Central memory CD4-positive, alpha-beta T cell (primary cell): ENCODE data around the gene FRAS1.

Source experiments
- DNase-seq: peaks from one replicate; pipeline ENCODE4 v3.0.0; 2022

The FRAS1 gene

DNA sequence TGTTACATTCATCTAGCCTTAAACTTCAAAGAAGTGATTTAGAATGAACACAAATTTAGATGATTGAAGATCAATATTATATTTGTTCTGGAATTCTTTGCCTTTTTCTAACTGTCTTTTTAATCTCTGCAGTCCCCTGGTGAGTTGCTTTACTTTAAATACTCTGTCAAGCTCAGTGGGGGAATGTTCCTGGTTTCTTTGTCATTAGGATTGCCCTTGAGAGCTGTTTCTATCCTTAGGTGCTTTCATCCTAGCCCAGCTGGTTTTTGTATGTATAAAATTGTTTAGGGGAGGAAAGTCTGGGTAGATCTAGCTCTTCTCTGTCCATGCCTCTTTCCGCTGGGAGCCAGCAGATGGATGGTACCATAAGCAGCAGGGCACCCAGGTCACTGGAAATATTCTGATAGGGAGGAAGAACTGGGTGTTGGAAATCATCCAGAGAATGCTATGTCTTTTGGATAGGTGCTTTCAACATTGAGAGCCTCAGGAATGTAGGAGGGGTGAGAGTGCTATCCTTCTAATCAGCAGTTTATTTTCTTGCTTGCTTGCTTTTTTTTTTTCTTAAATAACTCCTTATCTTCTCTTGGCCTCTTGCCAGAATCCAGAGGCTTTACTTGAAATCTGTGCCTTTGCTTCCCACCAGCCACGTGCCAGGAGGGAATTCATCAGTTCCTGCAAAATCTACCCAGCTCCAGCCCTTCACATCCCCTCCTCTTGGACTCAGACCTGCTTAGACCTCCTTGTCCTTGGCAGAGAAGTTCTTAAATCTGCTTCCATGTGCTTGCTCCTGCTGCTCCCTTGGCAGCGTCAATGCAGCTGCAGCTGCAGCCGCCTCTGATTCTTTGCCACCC lies 279.2 kb downstream of the FRAS1 start:
- DNase-seq: no peak

DNA sequence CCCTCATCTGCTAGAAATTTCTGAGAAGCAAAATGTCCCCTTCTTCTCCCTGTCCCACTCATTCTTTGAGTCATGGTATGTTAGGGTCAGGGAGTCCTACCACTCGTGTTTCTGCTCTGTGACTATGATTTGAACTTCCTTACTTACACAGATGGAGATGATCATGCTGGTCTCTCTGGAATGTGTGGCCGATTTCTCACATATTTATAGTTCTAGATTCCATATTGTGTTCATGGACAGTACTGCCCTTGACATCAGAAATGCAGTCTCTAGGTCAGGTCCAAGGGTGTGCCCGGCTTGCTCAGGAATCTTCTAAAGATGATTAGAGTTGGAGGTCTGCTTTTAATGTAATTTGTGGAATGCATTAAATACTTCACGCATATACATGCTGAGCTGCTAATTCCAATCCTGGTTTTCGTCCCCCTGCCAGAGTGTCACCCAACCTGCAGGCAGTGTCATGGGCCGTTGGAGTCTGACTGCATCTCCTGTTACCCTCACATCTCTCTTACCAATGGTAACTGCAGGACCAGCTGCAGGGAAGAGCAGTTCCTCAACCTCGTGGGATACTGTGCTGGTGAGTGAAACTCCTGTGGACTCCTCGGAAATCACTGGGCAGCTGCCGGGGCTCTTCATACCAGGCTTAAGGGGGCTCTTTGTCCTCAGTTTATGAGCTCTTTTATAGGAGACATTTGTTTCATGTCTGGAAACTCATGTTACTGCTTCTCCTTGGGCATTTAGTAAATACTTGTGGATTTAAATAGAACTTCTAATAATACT lies 280.3 kb downstream of the FRAS1 start:
- no peak for DNase-seq

DNA sequence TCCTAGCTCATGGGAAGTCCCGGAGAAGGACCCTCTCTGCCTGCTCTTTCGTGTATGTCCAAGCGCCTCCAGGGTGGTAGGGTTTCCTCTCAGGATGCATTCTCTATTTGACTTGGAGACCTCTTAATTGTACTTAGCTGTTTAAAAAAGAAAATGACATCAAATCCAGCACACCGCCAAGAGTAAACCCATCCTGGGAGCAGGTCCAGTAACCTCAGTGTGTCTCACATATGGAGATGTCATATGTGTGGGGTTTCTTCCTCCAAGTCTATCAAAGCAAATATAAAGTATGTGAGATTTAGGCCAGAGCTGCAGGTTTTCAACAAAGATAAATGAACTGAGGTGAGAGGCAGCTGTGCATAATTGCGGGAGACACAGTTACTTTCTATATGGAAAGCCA lies 285.0 kb downstream of the FRAS1 start:
- no peak for DNase-seq

DNA sequence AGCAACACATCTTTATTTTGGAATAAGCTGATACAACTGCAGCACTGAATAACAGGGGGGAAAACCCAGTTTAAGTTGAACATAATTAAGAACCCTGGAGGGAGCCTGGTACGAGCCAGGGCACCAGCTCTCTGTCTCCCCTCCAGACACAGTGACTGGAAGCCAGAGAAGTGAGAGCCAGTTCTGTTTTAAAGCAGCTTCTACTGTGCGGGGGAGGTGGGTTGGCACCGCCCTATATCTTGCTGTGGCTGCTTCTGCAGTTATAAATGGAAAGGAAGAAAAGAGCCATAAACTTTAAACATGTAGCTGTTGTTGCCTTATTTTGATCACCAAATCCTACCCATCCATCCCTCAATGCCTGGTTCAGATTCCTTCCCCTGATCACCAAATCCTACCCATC lies 286.6 kb downstream of the FRAS1 start:
- DNase-seq: no peak

DNA sequence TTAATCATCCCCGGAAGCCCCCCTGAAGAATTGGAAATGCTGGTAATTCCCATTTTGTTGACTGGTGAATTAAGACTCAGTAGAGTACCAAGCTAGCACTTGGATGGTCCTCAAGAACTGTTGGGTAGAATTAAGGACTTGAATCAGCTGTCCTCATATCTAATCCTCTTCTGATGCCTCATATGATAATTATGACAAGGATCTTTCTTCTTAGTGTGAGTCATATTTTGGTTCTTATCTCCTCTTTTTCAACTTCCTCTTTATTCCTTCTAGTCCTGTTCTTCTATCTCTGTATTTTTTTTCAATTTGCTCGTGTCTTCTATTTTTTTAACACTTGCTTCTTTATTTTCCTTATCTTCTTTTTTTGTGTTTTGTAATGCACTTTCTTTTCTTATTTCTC lies 288.1 kb downstream of the FRAS1 start:
- DNase-seq: no peak

DNA sequence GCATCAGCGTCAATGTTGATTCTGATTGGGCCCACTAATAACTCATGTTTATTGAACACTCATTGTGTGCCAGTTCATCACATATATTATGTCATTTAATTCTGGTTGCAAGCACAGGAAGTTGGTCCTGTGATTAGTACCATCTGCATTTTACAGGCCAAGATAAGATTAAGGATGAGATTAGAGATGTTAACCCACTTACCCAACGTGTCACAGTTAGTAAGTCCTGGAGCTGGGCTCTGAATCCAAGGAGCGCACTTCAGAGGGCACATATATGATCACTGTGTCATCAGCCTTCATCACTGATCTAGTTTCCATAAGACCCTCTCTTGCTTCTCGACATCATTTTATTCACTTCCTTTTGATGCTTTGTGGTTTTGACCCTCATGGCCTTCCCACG lies 289.1 kb downstream of the FRAS1 start:
- no peak for DNase-seq

DNA sequence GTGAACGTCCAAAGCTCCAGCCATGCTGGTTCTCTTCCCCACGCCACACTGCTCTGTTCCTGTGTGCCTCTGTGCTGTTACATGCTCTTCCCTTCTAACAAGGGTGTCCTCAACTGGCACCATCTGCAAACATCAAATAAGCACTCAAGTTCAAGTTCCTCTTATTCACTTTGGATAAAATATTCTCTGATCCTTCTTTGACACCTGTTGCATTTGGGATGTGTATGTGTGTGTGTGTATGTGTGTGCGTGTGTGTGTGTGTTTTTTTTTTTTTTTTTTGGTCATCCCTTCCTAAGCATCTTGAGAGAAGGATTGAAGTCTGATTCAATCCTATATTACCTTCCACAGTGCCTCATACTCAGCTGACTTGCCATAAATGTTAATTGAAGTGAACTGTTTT lies 290.4 kb downstream of the FRAS1 start:
- no peak for DNase-seq

DNA sequence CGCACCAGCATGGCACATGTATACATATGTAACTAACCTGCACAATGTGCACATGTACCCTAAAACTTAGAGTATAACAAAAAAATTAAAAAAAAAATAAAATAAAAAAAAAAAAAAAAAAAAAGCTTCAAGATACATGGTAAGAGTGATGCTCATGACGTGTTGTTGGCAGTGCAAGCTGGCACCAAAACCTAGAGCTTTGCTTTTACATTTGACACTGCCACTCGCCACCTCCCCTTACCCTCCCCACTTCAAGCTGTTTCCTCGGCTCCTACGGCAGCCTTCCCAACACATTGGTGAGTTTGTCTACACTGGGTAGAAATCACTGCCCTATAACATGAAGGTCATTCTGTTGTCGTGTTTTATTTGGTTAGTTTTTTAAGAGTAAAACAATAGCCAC lies 296.8 kb downstream of the FRAS1 start:
- no peak for DNase-seq

DNA sequence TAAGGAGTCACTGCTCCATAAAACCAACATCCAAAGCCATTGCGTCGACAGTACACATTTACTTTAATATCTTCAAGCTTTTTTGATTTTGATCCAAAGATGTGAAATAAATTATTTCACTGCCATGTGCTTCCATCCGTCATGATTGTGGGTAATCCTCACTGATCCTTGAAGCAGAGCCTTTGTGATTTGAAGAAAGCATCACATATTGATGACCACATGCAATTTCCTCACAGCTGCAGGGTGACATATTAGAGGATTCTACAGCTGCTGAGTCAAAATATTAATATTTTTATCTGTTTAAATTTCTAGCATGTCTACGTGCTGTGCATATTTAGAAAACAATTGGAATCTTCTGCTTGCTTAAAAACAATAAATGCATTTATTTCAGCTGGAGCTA lies 297.7 kb downstream of the FRAS1 start:
- DNase-seq: no peak

DNA sequence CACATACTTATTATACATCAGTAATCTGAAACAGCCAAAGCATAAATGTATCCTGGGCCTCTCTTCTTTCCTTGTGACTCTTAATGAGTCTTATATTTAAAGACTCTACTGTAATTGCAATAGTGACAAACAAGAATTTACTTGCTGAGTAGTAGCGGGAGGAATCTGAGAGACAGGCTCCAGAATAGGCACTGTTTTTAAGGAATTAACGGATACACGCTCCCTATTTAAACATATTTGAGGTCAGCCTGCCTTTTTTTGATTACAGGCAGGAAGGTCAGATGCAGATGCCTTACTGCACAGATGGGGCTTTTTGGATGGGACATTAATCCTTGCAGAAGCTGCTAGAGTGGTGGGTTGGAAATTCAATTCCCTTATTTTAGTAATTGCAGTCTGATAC lies 298.2 kb downstream of the FRAS1 start:
- DNase-seq: no peak

DNA sequence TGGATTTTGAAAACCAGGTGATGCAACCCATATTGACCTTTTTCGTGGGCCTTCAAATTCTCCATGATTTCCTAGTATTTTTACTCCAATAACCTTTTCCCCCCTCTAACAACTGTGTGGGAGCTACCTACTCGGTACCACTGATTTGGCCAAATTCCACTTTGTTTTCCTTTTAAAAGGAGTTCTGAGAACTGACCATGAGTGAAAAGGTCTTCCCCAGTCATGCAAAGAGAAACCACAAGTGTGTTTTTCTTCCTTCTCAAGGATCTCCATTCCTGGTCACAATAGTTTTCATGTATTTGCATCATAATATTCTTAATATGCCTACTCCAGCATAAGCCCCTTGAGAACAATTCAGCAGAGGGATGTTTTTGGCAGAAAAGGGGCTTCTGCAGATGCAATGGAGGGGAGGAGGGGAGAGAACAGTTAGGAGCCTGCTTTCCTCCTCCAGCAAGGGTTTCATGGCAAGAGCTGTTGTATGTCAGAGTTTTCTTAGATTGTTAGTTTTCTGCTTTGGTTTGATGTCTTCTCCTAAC lies 299.2 kb downstream of the FRAS1 start:
- DNase-seq: no peak

DNA sequence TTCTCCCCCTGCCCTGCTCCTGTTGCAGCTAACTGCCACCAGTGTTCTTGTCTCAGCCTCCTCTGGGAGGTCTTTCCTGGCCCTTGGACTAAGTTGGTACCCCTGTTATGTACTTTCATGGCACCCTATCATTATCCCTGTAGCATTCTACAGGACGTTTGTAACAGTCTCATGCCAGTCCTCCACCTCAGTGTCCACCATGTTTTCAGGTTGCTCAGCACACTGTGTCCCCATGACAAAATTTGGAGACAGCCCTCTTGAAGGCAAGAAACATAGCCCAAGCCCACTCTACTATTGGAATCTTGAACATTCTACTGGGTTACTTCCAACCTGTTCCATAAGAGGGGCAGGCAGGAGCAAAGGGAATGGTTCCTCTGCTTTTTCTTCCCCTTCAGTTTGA lies 300.0 kb downstream of the FRAS1 start:
- no peak for DNase-seq

DNA sequence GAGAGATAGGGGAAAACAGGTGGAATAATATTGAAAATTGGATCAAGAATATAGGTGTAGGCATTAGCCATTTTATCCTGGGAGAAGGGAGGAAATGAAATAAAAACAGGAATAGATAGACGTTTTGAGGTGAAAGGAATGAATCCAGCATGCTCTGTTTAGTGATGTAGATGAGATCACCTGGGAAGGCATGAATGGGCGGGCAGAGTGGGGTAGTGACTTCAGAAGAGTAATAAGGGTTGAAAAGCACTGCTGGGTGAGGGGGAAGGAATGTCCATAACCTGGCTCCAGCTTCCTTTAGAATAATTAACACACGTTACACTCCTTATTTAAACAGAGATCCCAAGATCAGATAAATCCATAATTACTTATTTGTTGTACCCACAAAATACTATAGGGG lies 303.3 kb downstream of the FRAS1 start:
- DNase-seq: no peak

DNA sequence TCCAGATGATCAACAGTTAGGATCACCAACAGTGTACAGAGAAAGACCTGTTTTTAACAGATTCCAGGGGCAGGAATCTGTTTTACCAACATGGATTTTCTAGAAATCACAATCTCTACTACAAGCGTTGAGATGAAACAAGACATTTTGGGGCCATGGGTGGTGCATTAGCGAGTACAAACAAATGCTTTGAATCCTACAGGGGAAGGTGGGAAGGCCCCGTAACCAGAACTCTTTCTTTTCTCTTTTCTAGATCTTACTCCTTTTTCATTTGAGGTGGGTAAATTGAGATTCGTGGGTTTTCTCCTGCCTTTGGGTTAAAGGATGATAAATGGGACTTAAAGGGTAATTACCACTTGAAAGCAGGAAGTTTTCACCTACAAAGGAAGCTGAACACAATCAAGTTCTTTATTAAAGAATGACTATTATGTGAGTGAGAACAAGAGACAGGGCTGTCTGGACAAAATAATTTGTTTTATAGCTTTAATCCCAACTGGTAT lies 304.5 kb downstream of the FRAS1 start:
- no peak for DNase-seq

DNA sequence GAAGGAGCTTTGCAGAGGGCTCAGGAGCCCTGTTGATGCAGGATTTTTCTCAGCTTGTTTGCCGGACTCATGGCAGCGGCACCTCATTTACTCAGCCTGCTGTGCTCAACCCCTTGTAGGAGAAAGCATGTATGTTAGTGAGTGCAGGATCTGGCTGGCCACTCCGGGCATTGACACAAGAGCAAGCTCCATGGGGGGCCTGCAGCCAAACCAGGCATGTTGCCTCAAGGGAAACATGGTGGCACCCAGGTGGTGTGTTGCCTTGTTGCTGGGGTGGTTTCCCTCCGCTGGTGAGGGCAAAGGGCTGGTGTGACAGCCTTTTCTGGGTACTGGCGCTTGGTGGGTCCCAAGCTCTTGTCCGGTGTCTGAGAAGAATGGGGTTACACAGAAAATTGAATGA lies 305.2 kb downstream of the FRAS1 start:
- no peak for DNase-seq

DNA sequence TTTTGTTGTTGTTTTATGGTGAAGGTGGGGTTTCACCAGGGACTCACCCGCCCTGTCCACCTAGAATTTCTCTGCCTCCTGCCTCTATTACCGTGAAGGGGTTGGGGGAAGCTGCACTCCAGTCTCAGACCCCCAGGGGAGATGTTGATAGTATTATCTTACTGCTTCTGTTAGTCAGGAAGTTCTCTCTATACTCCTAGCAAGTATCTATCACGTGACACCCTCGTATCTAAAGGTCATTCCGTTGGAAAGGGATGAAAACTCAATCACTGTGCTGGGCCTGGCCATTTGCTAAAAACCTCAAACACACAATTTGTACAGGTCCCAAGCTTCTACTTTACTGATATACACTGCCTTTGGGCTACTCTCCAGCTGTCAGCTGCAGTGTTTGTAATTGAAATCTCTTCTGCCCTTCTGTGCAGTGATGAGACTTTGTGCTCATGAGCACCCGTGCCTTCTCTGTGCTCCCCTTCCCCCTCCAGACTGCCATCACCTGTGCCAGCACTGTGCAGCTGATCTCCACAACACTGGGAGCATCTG lies 306.0 kb downstream of the FRAS1 start:
- DNase-seq: no peak

DNA sequence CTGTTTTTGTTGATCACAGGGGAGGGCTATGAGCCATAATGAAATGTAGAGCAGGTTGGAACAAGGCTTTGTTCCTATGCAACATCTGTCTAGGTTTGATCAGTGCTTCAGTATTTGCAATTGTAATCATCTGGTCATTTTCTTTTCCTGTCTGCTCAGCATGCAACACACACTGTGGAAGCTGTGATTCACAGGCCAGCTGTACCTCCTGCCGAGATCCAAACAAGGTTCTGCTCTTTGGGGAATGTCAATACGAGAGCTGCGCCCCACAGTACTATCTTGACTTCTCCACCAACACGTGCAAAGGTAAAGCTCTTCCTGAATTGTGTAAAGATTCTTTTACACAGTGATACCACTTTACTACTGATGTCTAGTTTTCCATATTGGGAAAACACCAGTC lies 312.6 kb downstream of the FRAS1 start:
- DNase-seq: no peak

DNA sequence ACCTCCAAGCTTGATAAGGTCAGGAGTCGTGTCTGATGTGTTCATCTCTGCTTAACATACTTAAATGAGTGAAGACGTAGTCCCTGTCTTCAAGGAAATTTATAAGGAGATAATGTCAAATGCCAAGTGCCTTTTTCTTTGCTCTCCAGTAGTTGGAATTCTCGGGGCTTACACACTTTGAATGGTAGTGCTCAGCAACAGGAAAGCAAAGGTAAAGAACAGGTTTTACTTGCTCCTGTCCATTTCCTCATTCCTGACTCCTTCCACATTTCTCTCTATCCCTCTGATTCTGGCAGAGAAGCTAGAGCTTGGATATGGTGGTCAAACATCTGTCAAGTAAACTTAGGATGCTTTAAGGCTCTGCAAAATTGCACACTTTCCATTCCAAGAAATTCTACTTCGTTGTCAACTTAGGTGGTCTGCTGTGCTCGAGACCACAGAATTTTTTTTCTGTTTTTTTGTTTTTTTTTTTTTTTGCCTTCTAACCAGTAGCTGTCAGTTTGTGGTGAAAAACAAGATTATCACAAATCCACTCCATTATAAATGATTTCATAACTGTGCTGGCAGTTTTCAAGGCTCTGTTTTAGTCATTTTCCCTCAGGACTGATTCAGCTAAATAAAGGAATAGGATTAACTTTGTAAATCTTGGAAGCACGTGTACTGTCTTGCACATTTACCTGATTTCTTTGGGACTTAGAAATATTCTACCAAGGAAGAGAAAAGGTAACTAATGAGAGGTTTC lies 313.7 kb downstream of the FRAS1 start:
- no peak for DNase-seq

DNA sequence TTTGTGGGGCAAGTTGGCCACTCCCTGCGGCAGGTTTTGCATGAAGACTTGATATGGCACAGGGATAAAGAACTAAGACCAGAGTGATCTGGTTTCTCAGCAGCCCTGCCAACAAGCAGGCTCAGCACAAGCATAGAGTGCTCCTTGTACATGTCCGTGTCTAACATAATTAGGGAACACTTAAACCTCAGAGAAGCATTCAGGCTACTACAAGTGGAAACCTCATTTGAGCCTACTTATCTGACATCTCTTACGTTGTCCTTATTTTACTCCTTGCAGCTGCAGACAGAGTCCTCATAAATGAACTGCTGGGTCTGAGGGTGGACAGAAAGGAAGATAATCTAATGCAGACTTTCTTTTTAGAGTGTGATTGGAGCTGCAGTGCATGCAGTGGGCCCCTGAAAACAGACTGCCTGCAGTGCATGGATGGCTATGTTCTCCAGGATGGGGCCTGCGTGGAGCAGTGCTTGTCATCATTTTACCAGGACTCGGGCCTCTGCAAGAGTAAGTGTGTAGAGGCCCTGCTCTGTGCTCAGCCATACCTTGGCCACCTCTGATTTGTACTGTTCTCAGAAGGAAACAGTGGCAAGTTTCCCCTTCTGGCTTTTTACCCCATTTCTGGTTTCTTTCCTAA lies 315.3 kb downstream of the FRAS1 start:
- no peak for DNase-seq

DNA sequence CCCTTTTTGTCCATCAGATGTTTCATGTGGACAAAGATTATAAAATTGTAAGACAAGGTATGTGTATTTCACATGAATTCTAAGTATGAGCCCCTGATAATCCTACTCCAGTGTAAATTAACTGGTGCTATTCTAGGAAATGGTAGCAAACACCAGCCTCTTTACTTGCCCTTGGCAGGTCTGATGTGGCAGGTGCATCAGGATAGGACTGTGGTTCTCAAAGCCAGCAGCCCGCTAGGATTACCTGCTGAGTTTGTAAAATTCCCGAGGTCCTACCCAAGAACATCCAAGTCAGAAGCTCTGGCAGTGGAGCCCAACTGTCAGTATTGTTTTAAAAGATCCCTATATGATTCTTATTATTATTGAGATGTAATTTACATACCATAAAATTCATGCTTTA lies 320.4 kb downstream of the FRAS1 start:
- DNase-seq: no peak

DNA sequence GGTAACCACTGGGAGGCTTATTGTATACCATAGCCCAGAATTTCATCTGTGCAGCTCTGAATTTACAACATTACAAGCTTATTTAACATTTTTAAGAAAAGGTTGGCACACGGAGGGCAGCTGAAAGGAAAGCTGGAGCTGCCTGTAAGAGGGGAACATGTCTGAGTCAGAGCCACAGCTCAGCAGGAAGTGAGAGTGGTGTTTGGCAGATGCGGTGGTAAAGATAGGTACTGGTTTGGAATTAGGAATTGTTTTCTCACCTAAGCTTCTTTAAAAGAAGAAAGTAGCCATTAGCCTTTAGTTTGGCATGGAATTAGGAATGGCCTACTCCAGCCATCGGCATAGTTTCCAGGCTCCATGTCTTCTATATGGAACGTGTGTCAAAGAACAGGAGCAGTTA lies 321.9 kb downstream of the FRAS1 start:
- DNase-seq: no peak

DNA sequence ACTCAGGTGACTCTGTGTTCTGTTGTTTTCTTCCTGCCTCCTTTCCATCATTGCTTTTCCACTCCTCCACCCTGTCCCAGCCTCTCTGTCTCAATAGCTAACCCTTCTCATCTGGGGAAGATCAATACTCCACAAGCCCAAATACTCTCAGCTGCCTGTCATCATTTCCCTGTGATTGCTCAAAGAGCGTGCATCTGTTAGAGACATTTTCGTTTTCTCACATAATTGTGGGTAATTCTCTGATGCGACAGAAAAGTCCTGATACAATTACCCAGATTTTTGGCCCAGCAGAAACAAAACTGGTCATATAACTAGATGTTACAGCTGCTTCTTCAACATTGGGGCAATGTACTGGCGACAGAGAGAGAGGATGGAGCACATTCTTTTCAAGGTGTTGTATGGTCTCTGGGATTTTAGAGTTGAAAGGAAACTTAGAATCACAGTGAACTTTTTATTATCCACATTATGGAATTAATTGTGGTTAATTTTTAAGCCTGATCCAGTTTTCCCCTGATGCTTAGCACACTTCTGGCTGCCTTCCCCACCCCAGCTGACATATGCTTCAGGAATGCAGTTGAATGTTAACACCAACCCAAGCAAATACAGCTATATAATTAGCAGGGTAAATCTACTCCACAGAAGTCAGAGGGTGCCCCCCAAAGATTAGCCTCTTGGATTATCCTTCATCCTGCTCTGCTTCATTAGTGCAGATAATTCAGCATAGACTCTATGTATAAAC lies 323.0 kb downstream of the FRAS1 start:
- DNase-seq: no peak
